ENCODE measurements around the gene VAMP3. TPM values are rescaled to one million over a fixed set of nuclear protein-coding genes. Genes with fewer than 3 reads are reported as not detected.
A peak's percentile ranks its signal among the peaks of the same experiment; 100 is the strongest.
"Not testable (repeated sequence)": the region's sequence is repeated elsewhere in the genome, so short reads cannot be mapped to it uniquely, and the experiment has no call there.

Gene VAMP3
- total RNA-seq, 1 experiment from 2014 or later = 59.0 TPM

DNA sequence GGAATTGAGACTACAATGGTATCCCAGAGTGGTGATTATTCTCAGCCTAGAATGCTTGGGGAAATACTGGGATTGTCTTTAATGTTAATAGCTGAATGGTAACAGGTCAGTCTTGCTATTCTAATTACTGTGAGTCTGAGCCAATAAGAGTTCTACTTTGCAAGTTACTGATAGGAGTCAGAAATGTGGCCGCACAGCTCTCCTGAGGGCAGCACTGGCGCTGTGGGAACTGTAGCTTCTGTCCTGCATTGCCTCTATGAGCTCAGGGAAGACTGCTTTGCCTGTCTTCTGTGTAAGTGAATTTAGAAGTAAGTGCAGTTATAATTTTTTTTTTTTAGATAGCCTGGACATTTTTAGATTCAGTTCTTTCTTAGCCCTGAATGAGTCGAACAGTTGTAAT, 10.0 kb upstream of the VAMP3 start:
- DNase-seq (ENCODE audit: extremely low read depth, low read depth) = no peak

DNA sequence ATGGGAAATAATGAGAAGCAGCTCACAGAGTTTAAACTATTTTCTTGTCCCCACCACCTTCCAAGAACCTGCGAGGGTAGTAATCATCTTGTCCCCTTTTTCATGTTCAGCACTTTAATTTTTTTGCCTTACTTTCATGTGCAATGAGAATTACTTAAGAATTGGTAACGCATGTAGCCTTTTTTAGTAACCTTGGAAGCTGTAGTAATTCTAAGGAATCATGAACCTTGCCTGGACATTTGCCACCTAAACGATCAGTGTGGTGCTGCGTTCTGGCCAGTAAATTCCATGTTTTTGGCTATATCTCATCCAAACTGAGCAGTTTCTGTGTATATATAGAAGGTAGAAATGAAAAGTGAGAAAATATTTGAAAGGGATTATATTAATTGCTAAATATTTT, 3.9 kb upstream of the VAMP3 start:
- DNase-seq (ENCODE audit: extremely low read depth, low read depth) = no peak

DNA sequence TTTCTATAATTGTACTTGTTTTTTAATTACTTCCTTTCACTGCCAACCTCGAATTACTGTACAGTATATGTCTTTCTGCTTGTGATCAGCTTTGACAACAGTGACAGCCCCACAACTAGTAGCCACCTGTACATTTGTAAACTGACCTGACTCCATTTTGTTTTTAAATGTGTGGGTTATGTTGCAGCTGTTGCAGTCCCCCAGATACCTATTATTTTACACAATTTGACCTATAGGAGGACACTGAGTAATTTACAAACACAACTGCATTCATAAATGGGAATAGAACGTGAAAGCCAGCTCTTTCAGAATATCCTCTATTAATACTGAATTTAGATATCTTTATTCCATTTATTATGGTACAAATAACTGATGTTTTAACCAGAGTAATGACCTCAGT, 2.5 kb upstream of the VAMP3 start:
- DNase-seq (ENCODE audit: extremely low read depth, low read depth) = no peak

DNA sequence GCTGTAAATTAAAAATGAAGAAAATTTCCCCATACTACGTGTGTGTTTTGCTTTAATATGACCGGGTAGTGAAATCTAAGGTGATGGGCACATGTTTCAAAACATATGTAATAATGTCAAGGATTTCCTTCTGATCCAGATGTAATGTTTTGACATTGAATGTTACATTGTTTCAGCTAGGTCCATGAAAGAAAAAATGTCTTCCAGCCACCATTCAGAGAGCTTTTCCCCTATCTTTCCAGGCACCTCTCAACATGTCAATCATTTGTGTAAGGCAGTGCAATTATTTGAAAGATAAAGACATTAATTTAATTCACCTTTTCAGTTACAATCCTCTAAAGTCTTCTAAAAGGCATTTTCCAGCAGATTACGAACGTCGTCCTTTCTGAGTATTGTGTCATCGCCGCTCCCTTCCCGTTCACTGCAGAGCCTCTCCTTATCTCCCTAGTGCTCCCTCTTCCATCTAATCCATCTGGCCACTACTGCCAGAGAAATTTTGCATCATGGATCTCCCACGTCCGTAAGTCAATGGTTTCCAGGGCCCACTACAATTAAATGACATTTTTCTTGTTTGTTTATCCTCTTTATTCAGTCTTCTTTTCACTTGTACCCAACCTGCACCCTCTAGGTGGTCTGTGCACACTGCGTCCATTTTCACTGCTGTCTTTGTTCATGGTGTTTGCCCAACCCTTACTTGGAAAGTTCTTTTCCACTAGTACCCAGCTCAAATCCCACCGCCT, 1.3 kb upstream of the VAMP3 start:
- no peak for DNase-seq (ENCODE audit: extremely low read depth, low read depth)

DNA sequence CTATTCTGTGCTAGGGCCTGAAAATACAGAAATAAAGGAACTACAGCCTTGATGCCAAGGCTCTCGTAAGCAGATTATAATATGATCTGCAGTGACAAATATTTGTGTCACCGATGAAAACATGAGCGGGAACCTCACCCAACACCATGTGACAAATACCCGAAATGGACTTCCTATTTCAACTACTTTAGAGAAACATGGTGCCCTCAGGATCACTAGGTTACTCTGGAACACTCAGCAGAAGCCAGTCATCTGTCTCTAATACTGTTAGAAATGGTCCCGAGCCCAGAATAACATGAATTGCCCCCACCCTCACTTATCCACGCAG, 463 bp upstream of the VAMP3 start:
- DNase-seq (ENCODE audit: extremely low read depth, low read depth) = no peak

DNA sequence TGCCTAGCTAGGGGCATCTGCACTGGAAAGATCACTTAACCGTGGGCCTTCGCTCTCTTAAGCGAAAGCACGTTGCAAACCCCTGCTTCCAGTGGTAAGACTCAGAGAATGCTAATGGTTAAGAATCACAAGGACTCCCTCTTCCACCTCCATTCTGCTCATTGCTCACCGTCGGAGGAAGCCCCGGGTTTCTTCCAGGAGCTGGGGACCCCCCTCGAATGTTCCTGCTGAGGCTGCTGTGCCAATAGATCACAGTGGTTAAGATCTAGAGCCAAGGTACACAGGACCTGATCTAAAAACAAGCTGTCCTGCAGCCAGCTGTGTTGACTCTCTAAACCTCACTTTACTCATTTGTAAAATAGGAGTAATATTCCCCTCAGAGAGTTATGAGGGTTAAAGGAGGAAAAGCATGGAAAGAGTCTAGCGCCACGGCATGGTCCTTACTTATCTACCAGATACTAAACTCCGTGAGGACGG, 765 bp downstream of the VAMP3 start:
- no peak for DNase-seq (ENCODE audit: extremely low read depth, low read depth)

DNA sequence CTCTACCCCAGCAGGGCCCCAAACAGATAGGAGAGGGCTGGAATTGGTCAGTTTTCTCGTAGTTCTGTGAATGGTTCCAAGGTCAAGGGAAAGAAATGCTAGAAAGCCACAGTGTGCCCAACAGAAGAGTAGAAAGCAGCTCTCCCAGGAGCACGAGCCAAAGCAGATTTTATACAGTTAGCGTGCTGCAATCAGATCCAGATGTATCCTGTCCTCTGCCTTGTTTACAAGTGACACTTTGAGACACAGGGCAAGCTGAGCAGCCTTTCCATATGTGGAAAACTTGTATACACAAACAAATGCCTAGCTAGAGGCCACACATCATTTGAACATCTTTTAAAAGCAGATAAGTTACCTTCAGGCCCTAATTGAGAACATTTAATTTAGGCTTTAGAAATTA, 6.5 kb downstream of the VAMP3 start:
- no peak for DNase-seq (ENCODE audit: extremely low read depth, low read depth)

DNA sequence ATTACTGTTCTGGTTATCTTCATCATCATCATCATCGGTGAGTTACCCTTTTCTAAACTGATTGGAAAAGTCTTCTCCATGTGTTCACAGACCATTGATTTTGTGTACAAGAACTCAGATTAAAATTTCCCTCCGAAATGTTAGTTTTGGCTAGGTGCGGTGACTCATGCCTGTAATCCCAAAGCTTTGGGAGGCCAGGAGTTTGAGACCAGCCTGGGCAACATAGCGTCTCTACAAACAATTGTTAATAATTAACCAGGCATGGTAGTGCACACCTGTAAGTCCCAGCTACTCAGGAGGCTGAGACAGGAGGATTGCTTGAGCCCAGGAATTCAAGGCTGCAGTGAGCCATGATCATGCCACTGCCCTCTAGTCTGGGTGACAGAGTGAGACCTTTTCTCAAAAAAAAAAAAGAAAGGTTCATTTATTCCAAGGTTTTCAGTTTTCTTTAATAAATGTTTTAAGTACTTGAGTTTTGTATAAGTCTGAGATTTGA, 7.1 kb downstream of the VAMP3 start:
- no peak for DNase-seq (ENCODE audit: extremely low read depth, low read depth)

DNA sequence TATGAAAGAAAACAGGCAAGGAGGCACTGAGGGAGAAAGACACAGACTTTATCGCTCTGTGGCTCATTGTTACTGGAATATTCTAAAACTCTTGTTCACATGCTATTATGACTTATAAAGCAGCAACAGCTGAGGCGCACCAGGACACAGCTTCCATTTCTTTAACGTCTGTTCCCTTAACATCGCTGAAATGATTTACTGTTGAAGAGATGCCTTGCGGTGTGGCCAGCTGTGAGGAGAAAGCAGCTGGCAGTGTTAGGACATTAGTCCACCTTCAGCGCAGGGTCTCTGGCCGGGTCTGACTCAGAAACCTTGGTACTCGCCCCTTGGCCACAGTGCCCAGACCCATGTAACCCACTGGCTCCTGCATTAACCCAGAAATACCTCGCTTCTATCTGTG, 9.9 kb downstream of the VAMP3 start:
- DNase-seq (ENCODE audit: extremely low read depth, low read depth) = no peak

DNA sequence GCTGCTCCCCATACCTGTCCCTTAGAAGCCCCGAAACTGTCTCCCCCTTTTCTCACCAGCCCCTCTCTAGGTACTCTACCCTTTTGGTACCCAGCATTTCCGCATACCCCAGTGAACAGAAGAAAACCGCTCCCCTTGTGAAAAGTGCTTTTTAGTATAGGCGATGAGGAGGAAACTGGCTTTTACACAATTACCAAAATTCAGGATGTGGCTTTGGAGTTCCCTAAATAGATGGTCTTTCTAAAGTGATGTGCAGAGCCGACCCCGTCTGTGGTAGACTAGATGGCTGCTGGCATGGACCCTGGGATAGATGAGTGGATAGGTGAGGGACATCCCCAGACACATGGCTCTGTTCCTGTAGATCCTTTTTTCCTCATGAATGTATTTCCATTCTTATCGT, 10.4 kb downstream of the VAMP3 start:
- DNase-seq (ENCODE audit: extremely low read depth, low read depth) = no peak

DNA sequence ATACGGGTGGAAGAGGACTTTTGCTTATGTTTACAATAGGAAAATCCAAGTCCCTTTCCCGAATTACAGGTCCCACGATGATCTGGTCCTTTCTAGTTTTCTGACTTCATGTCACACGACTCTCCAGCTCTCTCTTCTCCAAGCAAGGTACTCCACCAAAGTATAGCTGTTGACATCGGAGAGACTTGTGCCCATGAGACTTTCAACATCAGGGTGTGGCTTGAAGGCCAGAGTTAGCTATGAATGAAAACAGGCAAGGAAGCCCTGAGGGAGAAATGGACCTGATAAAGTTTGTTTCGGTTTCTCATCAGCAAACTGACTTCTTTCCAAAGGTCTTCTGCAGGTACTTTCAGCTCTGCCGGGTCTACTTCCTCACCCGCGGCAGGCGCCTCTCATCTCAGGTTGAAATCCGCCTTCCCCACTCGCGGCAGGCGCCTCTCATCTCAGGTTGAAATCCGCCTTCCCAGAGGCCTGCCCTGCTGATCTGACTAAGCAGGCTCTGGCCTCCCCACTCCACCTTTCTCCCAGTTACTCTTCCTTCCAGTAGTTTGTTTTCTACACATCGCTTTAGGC, 10.9 kb downstream of the VAMP3 start:
- DNase-seq (ENCODE audit: extremely low read depth, low read depth) = no peak

DNA sequence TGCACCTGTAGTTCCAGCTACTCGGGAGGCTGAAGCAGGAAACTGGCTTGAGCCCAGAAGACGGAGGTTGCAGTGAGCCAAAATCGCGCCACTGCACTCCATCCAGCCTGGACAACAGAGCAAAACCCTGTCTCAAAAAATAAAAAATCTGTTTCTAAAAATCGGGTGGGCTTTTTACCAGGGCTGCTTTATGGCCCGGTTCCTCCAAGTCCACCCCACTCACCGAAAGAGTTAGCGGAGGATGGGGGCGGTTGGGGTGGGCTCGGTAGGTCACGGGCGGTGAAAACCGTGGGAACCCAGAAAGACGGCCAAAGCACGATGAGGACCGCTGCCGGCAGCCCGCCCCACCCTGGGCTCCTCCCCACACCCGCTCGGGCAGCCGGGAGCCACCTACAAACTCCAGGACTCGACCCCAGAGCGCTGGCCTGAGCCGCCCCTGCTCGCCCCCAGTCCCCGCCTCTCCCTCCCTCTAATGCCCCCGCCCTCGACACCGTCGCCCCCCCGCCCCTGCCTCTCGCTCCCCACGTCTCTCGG, 12.1 kb downstream of the VAMP3 start:
- peak; percentile 2 for DNase-seq (ENCODE audit: extremely low read depth, low read depth)

DNA sequence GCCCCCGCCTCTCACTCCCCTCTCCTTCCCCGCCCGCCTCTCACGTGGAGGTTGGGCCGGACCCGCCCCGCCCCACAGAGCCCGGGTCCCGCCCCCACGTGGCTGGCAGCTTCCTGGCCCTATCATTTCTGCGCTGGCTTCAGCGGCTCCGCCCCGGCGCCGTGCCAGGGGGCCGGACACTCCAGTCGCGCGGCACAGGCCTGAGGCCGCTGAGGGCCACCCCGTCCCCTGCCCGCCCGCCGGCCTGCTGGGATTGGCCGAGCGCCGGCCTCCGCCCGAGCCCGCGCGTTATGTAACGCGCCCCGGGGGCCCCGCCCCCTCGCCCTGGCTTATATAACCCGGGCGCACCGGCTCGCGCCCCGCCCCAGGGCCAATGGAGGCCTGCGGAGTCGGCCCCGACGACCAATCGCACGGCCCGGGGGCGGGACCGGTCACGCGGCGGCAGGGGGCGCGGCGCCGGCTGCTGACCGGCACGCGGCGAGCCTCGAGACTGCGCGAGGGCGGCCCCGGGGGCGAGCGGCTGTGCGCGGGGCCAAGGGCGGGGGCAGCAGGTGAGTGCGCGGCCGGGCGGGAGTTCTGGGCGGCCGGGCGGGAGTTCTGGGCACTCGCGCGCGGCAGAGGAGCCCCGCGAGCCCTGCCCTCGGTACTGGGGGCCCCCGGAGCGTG, 12.9 kb downstream of the VAMP3 start, which contains the start of gene PER3:
Gene PER3, plus strand, starts transcription at position 466 of the 666 bp plus-strand sequence. CDS start 587 bp downstream, outside the sequence.
- DNase-seq (ENCODE audit: extremely low read depth, low read depth) = peak; percentile 91

DNA sequence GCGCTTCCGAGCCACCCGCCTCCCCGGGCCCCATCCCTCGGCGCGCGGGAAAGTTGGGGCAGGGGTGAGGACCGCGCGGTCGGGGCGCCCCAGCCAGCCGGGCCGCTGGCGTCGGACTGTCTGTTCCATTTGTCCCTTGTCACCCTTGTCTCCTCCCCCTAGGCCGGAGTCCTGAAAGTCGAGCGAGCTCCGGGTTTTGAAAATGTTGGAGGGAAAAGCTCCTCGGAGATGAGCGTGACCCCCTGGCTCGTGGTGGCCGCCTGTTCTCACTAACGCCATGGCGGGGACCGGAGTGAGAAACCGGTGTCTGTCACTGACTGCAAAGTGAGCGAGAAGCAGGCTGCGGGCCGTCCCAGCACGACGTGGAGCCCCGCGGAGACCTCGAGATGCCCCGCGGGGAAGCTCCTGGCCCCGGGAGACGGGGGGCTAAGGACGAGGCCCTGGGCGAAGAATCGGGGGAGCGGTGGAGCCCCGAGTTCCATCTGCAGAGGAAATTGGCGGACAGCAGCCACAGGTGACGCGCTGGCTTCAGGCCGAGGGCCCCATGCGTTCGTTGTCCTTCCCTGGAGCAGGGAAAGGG, 13.5 kb downstream of the VAMP3 start:
- DNase-seq (ENCODE audit: extremely low read depth, low read depth) = no peak

DNA sequence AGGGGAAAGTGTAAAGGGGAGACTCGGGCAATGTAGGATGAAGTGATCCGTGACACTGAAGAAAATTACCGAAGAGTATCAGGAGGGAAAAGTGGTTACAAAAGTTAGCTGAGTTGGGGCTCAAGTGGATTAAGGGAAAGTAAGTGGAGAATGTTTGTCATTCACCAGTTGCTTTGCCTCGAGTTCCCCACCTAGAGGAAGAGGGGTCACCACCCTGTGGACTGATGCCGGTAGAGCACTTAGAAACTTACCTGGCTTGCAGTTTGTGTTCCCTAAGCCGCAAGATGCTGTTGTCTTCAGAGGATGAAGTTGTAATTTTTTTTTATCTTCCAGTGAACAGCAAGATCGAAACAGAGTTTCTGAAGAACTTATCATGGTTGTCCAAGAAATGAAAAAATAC, 14.0 kb downstream of the VAMP3 start:
- no peak for DNase-seq (ENCODE audit: extremely low read depth, low read depth)

DNA sequence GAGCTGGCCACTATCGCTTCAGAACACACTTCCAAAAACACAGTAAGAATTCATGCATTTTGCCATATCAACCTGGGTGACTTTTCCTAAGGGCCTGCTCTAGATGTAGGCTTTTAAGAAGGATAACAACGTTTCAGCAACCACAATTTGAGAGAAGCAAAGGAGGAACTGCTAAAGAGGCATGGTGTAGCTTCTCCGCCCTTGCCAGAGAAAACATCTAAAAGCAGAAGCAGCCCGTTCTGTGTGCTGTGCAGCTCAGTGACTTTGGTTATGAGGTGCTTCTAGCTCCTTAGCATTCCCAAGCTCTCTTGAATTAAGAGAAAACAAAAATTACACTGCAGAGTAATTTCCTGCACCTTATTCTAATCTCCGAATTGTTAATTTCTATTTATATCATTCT, 15.7 kb downstream of the VAMP3 start:
- no peak for DNase-seq (ENCODE audit: extremely low read depth, low read depth)

DNA sequence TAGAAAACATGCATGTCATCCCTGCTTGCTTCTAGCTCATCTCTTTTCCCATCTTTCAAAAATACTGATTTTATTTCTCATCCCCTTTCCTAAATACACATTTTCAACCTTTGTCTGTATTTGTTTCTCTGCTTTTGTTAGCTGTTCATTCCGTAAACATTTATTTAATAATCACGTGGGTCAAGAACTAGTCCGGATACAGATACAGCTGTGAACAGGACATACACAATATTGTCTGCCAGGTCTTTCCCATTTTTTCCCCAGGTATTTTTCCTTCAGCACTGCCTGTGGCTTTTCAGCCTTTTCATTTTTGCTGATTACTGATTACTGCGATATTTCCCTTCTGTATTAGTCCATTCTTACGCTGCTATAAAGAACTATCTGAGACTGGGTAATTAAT, 18.7 kb downstream of the VAMP3 start:
- DNase-seq (ENCODE audit: extremely low read depth, low read depth) = no peak

DNA sequence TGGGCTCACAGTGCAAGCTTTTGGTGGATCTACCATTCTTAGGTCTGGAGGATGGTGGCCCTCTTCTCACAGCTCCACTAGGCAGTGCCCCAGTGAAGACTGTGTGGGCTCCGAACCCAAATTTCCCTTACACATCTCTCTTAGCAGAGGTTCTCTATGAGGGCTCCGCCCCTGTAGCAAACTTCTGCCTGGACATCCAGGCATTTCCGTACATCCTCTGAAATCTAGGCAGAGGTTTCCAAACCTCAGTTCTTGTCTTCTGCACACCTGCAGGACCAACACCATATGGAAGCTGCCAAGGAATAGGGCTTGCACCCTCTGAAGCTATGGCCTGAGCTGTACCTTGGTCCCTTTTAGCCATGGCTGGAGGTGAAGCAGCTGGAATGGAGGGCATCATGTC, 19.9 kb downstream of the VAMP3 start:
- DNase-seq (ENCODE audit: extremely low read depth, low read depth) = not testable (repeated sequence)

DNA sequence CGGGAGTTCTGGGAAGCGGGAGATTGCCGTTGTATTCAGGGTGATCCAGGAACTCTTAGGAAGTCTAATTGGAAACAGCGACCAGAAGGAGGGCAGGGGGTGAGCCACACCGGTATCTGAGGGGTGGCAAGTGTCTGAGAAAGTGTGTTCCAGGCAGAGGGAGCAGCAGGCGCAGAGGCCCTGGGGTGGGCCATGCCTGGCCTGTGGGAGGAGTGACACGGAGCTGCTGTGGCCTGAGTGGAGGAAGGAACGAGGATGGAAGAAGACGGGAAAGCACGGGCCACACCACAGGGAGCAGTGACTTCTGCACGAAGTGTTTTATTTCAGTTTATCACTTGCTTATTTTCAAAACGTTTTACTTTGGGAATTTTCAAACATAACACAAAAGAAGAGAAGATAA, 24.3 kb downstream of the VAMP3 start:
- no peak for DNase-seq (ENCODE audit: extremely low read depth, low read depth)

DNA sequence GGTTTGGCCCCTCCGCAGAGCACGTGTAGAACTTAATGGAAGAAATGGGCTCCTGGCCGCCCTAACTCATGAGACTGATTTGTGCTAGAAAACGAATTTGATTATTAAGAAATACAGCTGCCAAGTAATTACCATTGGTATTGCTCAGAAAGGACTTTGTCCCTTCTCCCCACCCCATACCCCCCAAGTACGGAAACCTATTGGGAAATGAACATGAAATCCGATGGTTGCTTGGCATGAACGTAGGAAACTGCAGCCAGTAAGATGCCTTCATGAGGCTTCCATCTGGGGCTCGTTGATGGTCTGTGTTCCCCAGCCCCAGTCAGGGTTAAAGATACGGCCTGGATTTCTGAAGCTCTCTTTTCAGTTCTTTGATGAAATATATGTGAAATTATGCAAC, 34.4 kb downstream of the VAMP3 start:
- no peak for DNase-seq (ENCODE audit: extremely low read depth, low read depth)

DNA sequence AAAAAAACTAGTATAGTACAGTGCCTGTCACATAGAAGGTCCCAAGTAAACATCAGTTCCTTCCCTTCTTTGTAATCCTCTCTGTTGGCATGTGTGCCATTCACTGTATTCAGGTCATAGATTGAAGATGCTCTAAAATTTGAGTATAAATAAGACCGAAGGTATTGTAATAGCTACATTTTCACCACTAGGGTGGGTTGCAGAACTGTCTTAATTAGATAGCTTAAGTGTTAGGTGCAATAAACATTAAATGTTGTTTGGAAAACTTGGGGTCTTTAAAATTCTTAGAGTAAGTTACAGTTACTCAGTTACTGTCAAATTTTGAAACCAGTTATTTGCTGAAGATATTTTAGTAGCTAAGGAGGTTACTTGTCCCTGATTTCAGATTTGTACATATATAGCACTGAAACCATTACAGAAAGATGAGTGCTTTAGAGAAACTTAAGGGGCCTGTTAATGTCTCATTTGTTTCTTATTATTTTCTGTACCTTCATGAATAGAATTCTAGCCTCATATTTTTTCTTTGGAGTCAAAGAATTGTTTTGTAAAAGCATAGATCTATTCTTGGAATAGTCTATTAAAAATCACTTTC, 37.3 kb downstream of the VAMP3 start:
- DNase-seq (ENCODE audit: extremely low read depth, low read depth) = peak; percentile 9
